Measurements from ENCODE around the gene PFKM.
"Not testable (repeated sequence)": the region's sequence is repeated elsewhere in the genome, so short reads cannot be mapped to it uniquely, and the experiment has no call there.

PFKM gene

DNA sequence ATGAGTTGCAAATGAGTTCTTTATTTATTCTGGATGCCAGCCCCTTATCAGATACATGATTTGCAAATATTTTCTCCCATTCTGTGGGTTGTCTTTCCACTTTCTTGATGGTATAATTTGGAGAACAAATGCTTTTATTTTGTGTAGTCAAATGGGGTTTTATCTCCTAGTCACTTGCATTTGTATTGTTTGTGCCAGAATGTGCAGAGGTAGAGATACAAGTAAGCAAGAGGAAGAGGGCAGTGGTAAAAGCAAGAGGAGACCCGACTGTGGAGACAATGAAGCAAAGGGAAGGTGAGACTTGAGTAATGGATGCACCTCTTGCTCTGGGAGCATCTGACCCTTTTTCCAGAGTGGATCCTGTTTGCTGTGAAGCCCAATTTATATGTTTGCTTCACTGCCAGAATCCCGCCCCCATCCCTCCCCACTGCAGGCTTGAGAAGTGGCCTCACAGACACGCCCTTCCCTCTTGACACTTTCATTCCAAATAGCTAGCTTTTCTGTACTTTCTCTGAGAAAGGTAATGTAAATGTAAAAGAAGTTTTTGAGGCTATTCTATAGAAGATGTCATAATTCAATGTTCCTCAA lies 786 bp upstream of the PFKM start:
- Mint-ChIP-seq H3K27me3 (ENCODE audit: low read depth) (peaks cover 13% of the 10 kb centered on the region), H3K4me1 (peaks cover 36% of the 10 kb centered on the region), H3K36me3 (ENCODE audit: low read depth) (peaks cover 13% of the 10 kb centered on the region), H3K27ac (peak overlapping the region; percentile 81 to 96 (median 96)), H3K9me3 (no peaks in the 10 kb centered on the region), H3K4me3 (peak overlapping the region; percentile 95 to 98 (median 96))
- TF ChIP-seq, protein P1, sequence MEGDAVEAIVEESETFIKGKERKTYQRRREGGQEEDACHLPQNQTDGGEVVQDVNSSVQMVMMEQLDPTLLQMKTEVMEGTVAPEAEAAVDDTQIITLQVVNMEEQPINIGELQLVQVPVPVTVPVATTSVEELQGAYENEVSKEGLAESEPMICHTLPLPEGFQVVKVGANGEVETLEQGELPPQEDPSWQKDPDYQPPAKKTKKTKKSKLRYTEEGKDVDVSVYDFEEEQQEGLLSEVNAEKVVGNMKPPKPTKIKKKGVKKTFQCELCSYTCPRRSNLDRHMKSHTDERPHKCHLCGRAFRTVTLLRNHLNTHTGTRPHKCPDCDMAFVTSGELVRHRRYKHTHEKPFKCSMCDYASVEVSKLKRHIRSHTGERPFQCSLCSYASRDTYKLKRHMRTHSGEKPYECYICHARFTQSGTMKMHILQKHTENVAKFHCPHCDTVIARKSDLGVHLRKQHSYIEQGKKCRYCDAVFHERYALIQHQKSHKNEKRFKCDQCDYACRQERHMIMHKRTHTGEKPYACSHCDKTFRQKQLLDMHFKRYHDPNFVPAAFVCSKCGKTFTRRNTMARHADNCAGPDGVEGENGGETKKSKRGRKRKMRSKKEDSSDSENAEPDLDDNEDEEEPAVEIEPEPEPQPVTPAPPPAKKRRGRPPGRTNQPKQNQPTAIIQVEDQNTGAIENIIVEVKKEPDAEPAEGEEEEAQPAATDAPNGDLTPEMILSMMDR (IDR thresholded peaks at IDR 0.05; ENCODE audit: unreplicated experiment in 3 of 3): no peak

DNA sequence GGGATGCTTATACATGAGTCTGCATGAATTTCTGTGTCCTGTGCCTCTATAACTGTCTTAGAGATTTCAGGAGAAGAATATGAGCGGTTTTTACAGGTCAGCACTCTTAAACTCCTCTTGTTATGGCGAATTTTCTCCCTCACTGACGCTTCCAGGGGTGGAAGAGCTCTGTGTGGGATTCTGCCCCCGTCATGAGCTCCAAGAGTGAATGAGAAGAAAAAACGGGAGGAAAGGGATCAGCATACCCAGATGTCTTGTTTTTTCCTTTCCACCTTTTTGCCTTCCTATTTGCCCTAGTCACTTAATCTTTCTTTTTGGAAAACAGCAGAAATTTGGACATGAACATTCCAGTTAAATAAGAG lies 651 bp downstream of the PFKM start:
- H3K4me3 Mint-ChIP-seq: peak overlapping the region; percentile 95 to 98 (median 96)
- H3K4me1 Mint-ChIP-seq: peaks cover 41% of the 10 kb centered on the region
- H3K9me3 Mint-ChIP-seq: no peaks in the 10 kb centered on the region
- H3K27me3 Mint-ChIP-seq (ENCODE audit: low read depth): peaks cover under 1% of the 10 kb centered on the region
- TF ChIP-seq, protein P1 (IDR thresholded peaks at IDR 0.05; ENCODE audit: unreplicated experiment in 3 of 3): no peak
- H3K27ac Mint-ChIP-seq: peak overlapping the region; percentile 81 to 96 (median 96)
- H3K36me3 Mint-ChIP-seq (ENCODE audit: low read depth): peaks cover 24% of the 10 kb centered on the region

DNA sequence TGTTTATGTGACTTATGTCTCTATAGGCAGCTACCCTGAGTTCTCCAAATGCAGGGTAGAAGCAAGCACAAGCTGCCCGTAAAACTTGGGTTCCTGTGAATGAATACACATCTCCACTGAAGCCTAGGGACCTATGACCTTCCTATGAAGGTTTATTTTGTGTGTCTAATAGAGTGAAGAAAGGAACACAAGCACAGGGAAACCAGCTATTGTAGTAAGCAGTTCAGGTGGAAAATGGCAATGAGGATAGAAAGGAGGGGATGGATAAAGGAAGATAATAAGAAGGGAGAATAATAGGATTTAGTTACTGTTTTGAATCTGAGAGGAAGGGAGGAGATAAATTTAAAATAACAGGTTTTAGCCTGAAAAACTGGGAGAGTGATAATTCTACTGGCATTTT lies 2.4 kb downstream of the PFKM start:
- H3K27me3 Mint-ChIP-seq (ENCODE audit: low read depth): no peaks in the 10 kb centered on the region
- peak overlapping the region in 2 of 3 experiments; percentile 27 to 31 for H3K4me3 Mint-ChIP-seq
- peaks cover 50% of the 10 kb centered on the region for H3K4me1 Mint-ChIP-seq
- peak overlapping the region in 1 of 3 experiments; percentile 4 for H3K27ac Mint-ChIP-seq
- H3K36me3 Mint-ChIP-seq (ENCODE audit: low read depth): peaks cover 36% of the 10 kb centered on the region
- H3K9me3 Mint-ChIP-seq: no peaks in the 10 kb centered on the region
- TF ChIP-seq, protein P1 (IDR thresholded peaks at IDR 0.05; ENCODE audit: unreplicated experiment in 3 of 3): no peak

DNA sequence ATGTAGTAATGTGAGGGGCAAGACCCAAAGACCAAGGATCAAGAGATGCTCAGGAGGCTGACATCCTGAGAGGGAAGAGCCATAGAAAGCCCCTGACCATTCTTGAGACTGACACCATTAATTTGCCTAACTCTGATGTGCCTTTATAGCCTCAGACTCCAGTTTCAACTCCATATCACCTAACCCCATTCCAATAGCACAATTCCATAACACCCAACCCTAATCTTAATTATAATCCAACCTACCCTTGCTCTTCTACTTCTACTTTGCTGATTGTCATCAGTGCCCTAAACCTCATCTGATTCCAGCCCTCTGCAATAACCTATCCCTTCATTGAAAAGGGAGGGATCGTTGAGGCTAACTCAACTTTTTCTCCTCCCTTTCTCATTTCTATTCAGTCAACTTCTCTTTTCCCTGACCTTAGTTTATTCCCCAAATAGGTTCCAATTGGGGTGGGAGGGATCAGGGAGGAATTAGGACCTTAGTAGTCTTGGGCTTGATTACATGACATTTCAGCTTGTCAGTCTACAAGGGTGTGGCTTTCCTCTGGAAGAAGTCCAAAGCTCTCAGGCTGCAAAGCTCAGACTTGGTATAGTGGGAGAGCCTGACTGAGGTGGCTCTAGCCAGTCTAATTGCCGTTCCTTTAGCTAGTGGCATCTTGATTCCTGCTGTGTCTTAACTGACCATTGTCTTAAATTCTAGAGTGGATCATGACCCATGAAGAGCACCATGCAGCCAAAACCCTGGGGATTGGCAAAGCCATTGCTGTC lies 3.1 kb downstream of the PFKM start:
- Mint-ChIP-seq H3K9me3 (no peaks in the 10 kb centered on the region), H3K27ac (no peak overlapping the region), H3K27me3 (ENCODE audit: low read depth) (no peaks in the 10 kb centered on the region), H3K4me1 (peaks cover 56% of the 10 kb centered on the region), H3K36me3 (ENCODE audit: low read depth) (peaks cover 43% of the 10 kb centered on the region), H3K4me3 (peak overlapping the region; percentile 3 to 56 (median 45))
- TF ChIP-seq, protein P1 (IDR thresholded peaks at IDR 0.05; ENCODE audit: unreplicated experiment in 3 of 3): no peak

DNA sequence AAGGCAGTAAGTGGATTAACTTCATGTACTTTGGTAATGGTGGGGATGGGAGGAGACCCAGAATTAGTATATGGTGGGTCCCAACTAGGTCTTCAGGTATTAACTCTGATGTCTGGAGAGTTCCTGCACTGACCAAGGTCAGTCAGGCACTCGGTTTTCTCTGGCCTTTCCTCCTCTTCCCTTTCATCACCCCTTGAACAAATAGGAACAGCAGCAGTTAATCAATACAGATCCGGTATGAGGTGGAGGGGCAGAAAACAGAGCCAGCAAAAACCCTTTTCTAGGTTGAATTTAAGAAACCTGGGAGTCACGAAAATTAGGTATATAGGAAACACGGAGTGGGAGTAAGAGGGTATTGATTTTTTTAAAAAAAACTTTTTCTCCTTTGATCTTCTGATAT lies 4.0 kb downstream of the PFKM start:
- H3K36me3 Mint-ChIP-seq (ENCODE audit: low read depth): peaks cover 50% of the 10 kb centered on the region
- no peaks in the 10 kb centered on the region for H3K9me3 Mint-ChIP-seq
- peak overlapping the region in 1 of 3 experiments; percentile 45 for H3K4me3 Mint-ChIP-seq
- no peaks in the 10 kb centered on the region for H3K27me3 Mint-ChIP-seq (ENCODE audit: low read depth)
- TF ChIP-seq, protein P1 (IDR thresholded peaks at IDR 0.05; ENCODE audit: unreplicated experiment in 3 of 3): no peak
- H3K27ac Mint-ChIP-seq: no peak overlapping the region
- H3K4me1 Mint-ChIP-seq: peaks cover 62% of the 10 kb centered on the region

DNA sequence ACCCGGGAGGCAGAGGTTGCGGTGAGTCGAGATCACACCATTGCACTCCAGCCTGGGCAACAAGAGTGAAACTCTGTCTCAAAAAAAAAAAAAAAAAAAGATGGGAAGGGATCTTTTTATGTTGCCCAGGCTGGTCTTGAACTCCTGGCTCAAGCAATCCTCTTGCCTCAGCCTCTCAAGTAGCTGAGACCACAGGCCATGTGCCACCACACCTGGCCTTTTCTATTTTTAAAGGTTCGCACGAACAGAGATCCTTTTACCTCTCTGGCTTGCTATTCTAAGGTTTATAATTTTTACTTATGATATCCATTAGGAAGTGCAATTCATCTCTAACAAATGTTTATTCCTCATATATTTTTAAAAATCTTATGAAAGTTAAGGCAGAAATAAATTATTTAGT lies 6.4 kb downstream of the PFKM start:
- H3K27me3 Mint-ChIP-seq (ENCODE audit: low read depth); H3K9me3 Mint-ChIP-seq; H3K4me3 Mint-ChIP-seq: not testable (repeated sequence)
- H3K27ac Mint-ChIP-seq: peak overlapping the region in 1 of 3 experiments; percentile 68
- peaks cover 61% of the 10 kb centered on the region for H3K4me1 Mint-ChIP-seq
- H3K36me3 Mint-ChIP-seq (ENCODE audit: low read depth): peaks cover 71% of the 10 kb centered on the region
